ENCODE results near the gene KIAA0319L. TPM values are rescaled to one million over a fixed set of nuclear protein-coding genes. Genes with fewer than 3 reads are reported as not detected.

The KIAA0319L gene
- total and polyA plus RNA-seq, 11 donors, result 21.0 to 108 (median 76.6) TPM

DNA sequence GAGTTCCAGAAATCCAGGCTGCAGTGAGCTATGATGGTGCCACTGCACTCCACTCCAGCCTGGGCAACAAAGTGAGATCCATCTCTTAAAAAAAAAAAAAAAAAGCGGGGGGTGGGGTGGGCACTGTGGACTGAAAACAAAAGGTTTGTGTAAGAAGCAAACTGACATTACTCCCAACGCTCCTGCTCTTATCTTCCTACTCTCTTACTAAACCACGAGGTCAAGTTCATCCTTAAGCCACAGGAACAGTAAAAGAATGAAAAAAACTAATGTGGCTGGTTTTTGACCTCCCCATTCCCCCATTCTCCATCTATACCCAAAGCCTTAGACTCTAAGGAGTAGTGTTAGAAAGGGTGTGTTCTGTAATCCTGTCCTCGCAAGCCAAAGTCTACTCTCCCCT is 46.7 kb upstream of the KIAA0319L start:
- DNase-seq (no peak), ATAC-seq (no peak)
- no peaks in the 10 kb centered on the region for H3K27me3 ChIP-seq
- H3K36me3 ChIP-seq, result peaks cover 0 to 100% (median 86%) of the 10 kb centered on the region in 9 donors
- no peak for TF ChIP-seq POLR2A (IDR thresholded peaks at IDR 0.05)
- TF ChIP-seq, protein P1, sequence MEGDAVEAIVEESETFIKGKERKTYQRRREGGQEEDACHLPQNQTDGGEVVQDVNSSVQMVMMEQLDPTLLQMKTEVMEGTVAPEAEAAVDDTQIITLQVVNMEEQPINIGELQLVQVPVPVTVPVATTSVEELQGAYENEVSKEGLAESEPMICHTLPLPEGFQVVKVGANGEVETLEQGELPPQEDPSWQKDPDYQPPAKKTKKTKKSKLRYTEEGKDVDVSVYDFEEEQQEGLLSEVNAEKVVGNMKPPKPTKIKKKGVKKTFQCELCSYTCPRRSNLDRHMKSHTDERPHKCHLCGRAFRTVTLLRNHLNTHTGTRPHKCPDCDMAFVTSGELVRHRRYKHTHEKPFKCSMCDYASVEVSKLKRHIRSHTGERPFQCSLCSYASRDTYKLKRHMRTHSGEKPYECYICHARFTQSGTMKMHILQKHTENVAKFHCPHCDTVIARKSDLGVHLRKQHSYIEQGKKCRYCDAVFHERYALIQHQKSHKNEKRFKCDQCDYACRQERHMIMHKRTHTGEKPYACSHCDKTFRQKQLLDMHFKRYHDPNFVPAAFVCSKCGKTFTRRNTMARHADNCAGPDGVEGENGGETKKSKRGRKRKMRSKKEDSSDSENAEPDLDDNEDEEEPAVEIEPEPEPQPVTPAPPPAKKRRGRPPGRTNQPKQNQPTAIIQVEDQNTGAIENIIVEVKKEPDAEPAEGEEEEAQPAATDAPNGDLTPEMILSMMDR (IDR thresholded peaks at IDR 0.05), result no peak
- H3K9me3 ChIP-seq, result peaks cover 0 to 5% (median 0%) of the 10 kb centered on the region in 12 donors
- no peak overlapping the region for H3K4me3 ChIP-seq
- intact Hi-C loops (cut with DNase I), result no loop called here
- WGBS, 4 donors, result 81 to 87% (median 83%) methylated on average over 4 of the region's 4 CpGs
- H3K4me1 ChIP-seq, result no peaks in the 10 kb centered on the region
- no peak overlapping the region for H3K27ac ChIP-seq

DNA sequence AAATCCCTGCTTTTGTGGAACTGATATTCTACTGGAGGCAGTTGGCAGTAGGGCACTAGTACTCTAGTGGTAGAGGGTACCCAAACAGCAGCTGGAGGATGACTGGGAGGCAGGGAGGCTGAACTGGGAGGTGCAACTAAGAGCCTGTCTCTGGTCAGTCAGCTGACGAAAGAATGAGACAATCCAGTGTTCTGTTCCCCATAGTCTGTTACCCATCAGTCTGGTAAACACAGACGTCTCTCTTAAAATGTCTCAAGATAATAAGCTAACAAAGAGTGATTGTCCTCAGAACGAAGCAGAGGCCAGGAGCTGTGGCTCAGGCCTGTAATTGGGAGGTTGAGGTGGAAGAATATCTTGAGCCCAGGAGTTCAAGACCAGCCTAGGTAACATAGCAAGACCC is 46.3 kb upstream of the KIAA0319L start:
- 48 to 68% (median 62%) methylated on average over 3 of the region's 3 CpGs for WGBS, 4 donors
- TF ChIP-seq POLR2A (IDR thresholded peaks at IDR 0.05), result no peak
- TF ChIP-seq, protein P1 (IDR thresholded peaks at IDR 0.05), result no peak
- no peak overlapping the region for H3K4me3 ChIP-seq
- H3K36me3 ChIP-seq, result peaks cover 0 to 98% (median 86%) of the 10 kb centered on the region in 9 donors
- H3K4me1 ChIP-seq, result no peaks in the 10 kb centered on the region
- H3K27me3 ChIP-seq, result no peaks in the 10 kb centered on the region
- intact Hi-C loops (cut with DNase I), result no loop called here
- peaks cover 0 to 5% (median 0%) of the 10 kb centered on the region in 12 donors for H3K9me3 ChIP-seq
- no peak for DNase-seq
- H3K27ac ChIP-seq, result no peak overlapping the region
- no peak for ATAC-seq

DNA sequence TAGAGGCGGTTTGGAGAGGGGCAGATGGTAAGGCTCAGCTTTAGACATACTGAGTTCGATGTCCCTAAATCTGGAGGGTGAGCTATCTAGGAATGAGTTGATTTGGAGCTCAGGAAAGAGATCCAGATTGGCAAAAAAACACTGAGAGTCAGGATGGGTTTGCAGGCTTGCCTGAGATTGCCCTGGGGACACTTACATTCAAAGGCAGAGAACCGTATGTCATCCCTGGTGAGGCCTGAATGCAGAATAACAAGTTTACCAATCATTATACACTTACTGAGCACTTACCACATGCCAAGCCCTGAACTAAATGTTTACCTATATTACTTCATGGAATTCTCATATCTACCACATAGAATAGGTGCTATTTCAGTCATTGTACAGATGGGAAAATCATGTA is 43.4 kb upstream of the KIAA0319L start:
- DNase-seq (no peak), ATAC-seq (no peak)
- no peak overlapping the region for H3K4me3 ChIP-seq
- intact Hi-C loops (cut with DNase I), result no loop called here
- H3K9me3 ChIP-seq, result no peaks in the 10 kb centered on the region
- H3K36me3 ChIP-seq, result peaks cover 0 to 71% (median 64%) of the 10 kb centered on the region in 9 donors
- no peaks in the 10 kb centered on the region for H3K27me3 ChIP-seq
- WGBS, 4 donors, result 87 to 97% (median 92%) methylated on average over 3 of the region's 3 CpGs
- no peaks in the 10 kb centered on the region for H3K4me1 ChIP-seq
- H3K27ac ChIP-seq, result no peak overlapping the region
- no peak for TF ChIP-seq POLR2A (IDR thresholded peaks at IDR 0.05)
- TF ChIP-seq, protein P1 (IDR thresholded peaks at IDR 0.05), result no peak

DNA sequence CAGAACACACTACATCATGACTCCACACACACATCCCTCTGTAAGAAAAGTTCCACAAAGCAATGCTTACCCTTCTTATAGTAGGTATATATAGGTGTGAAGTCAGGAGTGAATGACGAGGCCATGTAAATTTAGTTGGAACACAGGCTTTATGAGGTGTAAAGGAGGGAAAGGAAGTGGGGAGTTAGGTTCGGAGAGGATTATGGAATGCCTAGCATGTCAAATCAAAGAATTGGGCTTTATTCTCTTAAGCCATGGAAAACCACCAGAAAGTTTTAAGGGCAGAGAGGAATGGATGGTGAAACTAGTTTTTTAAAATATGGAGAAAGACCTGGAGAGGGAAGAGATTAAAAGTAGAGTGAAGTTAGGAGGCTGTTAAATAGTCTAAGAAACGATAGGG is 42.2 kb upstream of the KIAA0319L start:
- 82 to 89% (median 87%) methylated on average over 3 of the region's 3 CpGs for WGBS, 4 donors
- Histone ChIP-seq H3K4me3 (no peak overlapping the region), H3K9me3 (no peaks in the 10 kb centered on the region), H3K27me3 (no peaks in the 10 kb centered on the region), H3K36me3 (peaks cover 0 to 59% (median 52%) of the 10 kb centered on the region in 9 donors), H3K4me1 (no peaks in the 10 kb centered on the region), H3K27ac (no peak overlapping the region)
- DNase-seq (no peak), ATAC-seq (no peak)
- intact Hi-C loops (cut with DNase I), result no loop called here
- TF ChIP-seq, protein P1 (IDR thresholded peaks at IDR 0.05), result no peak
- TF ChIP-seq POLR2A (IDR thresholded peaks at IDR 0.05), result no peak
